Pericardium fibroblast (primary cell): ENCODE measurements around the gene ARL6IP4. TPM values are rescaled to one million over a fixed set of nuclear protein-coding genes. Genes with fewer than 3 reads are reported as not detected.

Experiments used
- total RNA-seq: library from RNA; depleted of rRNA; stranded (reverse); fragments of >200 nt; gene quantifications from 2 replicates; pipeline ENCODE4 v1.2.3, GENCODE V29; 2015

ARL6IP4 gene
- total RNA-seq: 201 and 263 TPM in 2 replicates

GRCh38 chr12:122980183-122981035 lies at the start of gene ARL6IP4:
Gene ARL6IP4, plus strand, starts transcription at chr12:122980681. Its CDS starts 459 bp downstream, at chr12:122981140.

GRCh38 chr12:122965851-122966742 lies 14.4 kb upstream of the ARL6IP4 start, which contains the start of gene ABCB9:
Gene ABCB9, minus strand, starts transcription at chr12:122966463. Its CDS starts 6,228 bp downstream, at chr12:122960235.

GRCh38 chr12:122974892-122975789 lies 5.3 kb upstream of the ARL6IP4 start, which contains the start of gene OGFOD2:
Gene OGFOD2, plus strand, starts transcription at chr12:122975244. Its CDS starts 8 bp downstream, at chr12:122975252.

Other genes with a start within 250 kb of the ARL6IP4 start
- gene HCAR1, start 249.8 kb upstream of the ARL6IP4 start, total RNA-seq: 0.23 and 2.0 TPM in 2 replicates
- 20.5 and 24.9 TPM in 2 replicates for gene DENR, start 227.9 kb upstream of the ARL6IP4 start, total RNA-seq
- gene CCDC62, start 206.1 kb upstream of the ARL6IP4 start, total RNA-seq: 0.17 and 0.82 TPM in 2 replicates
- gene HIP1R, start 145.2 kb upstream of the ARL6IP4 start, total RNA-seq: 8.1 and 14.1 TPM in 2 replicates
- gene VPS37B, start 84.6 kb upstream of the ARL6IP4 start, total RNA-seq: 28.2 and 31.4 TPM in 2 replicates
- gene ABCB9, start 14.2 kb upstream of the ARL6IP4 start, total RNA-seq: 3.9 and 7.5 TPM in 2 replicates
- 7.1 and 14.7 TPM in 2 replicates for gene OGFOD2, start 5.4 kb upstream of the ARL6IP4 start, total RNA-seq
- gene PITPNM2, start 170.4 kb downstream of the ARL6IP4 start, total RNA-seq: 1.9 and 2.2 TPM in 2 replicates